Measurements from ENCODE around the gene CLDN19. TPM values are rescaled to one million over a fixed set of nuclear protein-coding genes. Genes with fewer than 3 reads are reported as not detected.

The CLDN19 gene
- total and polyA plus RNA-seq, 2 of the 8 experiments (the other 6 are each of a cell fraction or from before 2014, with no cell fraction given), result 9.7 to 17.2 TPM

DNA sequence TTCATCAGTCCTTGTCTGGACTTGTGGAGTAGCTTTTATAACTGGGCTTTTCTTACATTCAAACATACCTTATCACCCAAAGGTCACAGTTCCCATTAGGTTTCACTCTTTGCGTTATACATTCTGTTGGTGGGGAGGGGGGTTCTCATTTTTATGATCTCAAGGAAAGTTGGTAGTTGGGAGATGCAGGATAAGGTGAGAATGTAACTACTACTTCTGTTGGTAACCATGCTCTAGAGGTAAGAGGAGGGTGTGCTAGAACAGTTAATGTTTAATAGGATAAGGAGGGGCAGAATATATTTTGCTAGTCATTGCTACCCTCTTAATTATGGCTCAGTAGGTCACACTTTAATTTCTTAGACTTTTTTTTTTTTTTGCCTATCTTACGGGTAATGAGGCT lies 47.1 kb downstream of the CLDN19 start (continued):
- no peak for TF ChIP-seq RNF2 (IDR thresholded peaks at IDR 0.05; ENCODE audit: borderline replicate concordance, low read depth, low read length, missing control alignments, poor library complexity, severe bottlenecking)
- no peak for TF ChIP-seq KDM1A (IDR thresholded peaks at IDR 0.05; ENCODE audit: borderline replicate concordance, low read length)

Data from H1 (cell line).